Measurements from ENCODE around the gene GH2. TPM values are rescaled to one million over a fixed set of nuclear protein-coding genes. Genes with fewer than 3 reads are reported as not detected.
"Not testable (repeated sequence)": the region's sequence is repeated elsewhere in the genome, so short reads cannot be mapped to it uniquely, and the experiment has no call there.

GH2 gene
- total RNA-seq, 2 experiments from 2014 or later: not detected

DNA sequence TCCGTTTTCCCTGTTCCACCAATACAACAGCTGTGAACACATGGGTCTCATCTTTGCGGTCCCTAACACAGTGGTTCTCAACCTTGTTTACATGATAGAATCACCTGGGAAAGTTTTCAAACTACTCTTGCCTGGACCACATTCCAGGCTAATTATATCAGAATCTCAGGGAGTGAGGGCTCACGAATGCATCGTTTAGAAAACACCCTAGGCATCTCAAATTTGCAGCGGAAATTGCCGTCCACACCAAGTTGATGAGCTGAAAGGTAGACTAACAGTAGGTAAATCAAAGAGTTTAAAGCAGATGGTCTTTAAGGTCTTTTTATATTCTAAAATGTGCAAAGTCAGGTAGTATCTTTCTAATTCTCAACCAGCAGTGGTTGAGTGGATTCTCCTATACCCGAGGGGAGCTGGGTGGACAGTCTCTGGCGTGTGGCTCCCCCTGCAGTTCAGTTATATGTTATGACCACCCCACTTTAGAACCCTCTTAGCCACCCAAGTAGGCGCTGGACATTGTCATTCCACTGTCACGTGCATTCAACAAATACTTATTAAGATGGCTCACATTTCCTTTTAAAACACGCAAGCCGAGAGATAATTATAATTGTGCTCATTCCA is 25.5 kb upstream of the GH2 start:
- H3K9me3 Mint-ChIP-seq (ENCODE audit: low read depth); ATAC-seq; H3K27ac Mint-ChIP-seq; H3K4me1 Mint-ChIP-seq; H3K36me3 Mint-ChIP-seq; H3K4me3 Mint-ChIP-seq; DNase-seq: not testable (repeated sequence)
- H3K27me3 Mint-ChIP-seq: peaks cover 48% of the 10 kb centered on the region
- CTCF ChIA-PET: interaction anchor here (0.5 to 2.0 kb wide), 11 partner anchors 9 to 119 kb away, joined by 3 to 7 read pairs (median 5); partner anchors contain the start of genes GH1 and ICAM2

DNA sequence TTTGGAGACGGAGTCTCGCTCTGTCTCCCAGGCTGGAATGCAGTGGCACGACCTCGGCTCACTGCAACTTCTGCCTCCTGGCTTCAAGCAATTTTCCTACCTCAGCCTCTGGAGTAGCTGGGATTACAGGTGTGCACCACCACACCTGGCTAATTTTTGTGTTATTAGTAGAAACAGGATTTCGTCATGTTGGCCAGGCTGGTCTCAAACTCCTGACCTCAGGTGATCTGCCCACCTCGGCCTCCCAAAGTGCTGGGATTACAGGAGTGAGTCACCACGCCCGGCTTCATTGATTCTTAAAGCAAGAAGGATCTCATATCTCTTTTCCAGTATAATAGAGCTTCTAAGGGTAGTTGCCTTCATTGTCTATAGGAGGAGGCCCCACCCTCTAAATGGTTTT is 23.1 kb upstream of the GH2 start:
- H3K36me3 Mint-ChIP-seq; H3K27ac Mint-ChIP-seq; DNase-seq; H3K4me1 Mint-ChIP-seq; ATAC-seq; H3K4me3 Mint-ChIP-seq; H3K9me3 Mint-ChIP-seq (ENCODE audit: low read depth): not testable (repeated sequence)
- CTCF ChIA-PET: interaction anchor here (0.7 to 5.5 kb wide), 14 partner anchors 8 to 387 kb away, joined by 3 to 28 read pairs (median 6); partner anchors contain the start of genes CD79B and GH1
- peaks cover 45% of the 10 kb centered on the region for H3K27me3 Mint-ChIP-seq

DNA sequence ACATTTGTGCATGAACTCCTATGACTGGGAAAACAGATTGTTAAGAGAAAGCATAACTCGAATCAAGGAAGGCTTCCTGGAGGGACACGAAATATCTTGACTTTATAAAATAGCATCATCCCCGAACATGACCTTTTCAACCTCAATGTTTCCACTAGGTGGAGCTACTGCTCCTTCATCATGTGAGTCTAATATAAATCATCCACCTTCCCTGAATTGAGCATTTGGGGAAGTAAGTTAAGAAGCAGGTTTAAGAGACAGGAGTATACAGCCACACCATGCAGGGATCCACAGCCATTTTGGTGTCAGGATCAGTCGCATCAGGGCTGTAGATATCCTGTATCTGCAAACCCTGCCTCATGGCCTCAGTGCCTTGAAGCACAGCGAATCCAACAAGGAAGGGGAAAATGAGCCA is 22.1 kb upstream of the GH2 start:
- H3K4me1 Mint-ChIP-seq; H3K36me3 Mint-ChIP-seq; H3K4me3 Mint-ChIP-seq; DNase-seq; H3K9me3 Mint-ChIP-seq (ENCODE audit: low read depth); H3K27ac Mint-ChIP-seq: not testable (repeated sequence)
- peak; percentile 75 for ATAC-seq
- H3K27me3 Mint-ChIP-seq: peaks cover 38% of the 10 kb centered on the region
- CTCF ChIA-PET: interaction anchor here (0.7 to 5.5 kb wide), 15 partner anchors 8 to 388 kb away, joined by 3 to 28 read pairs (median 6); partner anchors contain the start of genes CSHL1 and GH1

DNA sequence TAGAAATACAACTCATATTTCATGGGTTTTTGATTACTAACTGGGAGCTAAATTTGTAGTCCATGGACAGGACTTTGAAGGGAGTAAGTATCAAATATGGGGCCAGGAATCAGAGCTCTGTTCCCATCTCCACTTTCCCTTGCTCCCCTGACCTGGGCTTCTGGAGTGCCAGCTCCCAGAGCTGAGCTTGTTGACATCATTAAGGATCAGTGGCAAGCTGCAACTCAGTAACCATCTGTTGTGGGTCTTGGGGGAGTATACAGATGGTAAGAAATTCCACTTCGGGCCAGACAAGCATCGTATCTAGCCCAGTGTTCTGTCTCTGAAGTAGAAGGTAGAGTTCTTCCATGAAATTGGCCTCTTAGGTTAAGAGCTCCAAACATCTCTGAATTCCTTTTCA is 20.2 kb upstream of the GH2 start:
- CTCF ChIA-PET: interaction anchor here (0.8 to 5.5 kb wide), 12 partner anchors 10 to 231 kb away, joined by 3 to 28 read pairs (median 8); partner anchors contain the start of genes CSHL1 and GH1
- not testable (repeated sequence) for H3K9me3 Mint-ChIP-seq (ENCODE audit: low read depth); H3K27ac Mint-ChIP-seq; H3K4me1 Mint-ChIP-seq; DNase-seq; H3K4me3 Mint-ChIP-seq; H3K36me3 Mint-ChIP-seq; ATAC-seq
- peaks cover 24% of the 10 kb centered on the region for H3K27me3 Mint-ChIP-seq

DNA sequence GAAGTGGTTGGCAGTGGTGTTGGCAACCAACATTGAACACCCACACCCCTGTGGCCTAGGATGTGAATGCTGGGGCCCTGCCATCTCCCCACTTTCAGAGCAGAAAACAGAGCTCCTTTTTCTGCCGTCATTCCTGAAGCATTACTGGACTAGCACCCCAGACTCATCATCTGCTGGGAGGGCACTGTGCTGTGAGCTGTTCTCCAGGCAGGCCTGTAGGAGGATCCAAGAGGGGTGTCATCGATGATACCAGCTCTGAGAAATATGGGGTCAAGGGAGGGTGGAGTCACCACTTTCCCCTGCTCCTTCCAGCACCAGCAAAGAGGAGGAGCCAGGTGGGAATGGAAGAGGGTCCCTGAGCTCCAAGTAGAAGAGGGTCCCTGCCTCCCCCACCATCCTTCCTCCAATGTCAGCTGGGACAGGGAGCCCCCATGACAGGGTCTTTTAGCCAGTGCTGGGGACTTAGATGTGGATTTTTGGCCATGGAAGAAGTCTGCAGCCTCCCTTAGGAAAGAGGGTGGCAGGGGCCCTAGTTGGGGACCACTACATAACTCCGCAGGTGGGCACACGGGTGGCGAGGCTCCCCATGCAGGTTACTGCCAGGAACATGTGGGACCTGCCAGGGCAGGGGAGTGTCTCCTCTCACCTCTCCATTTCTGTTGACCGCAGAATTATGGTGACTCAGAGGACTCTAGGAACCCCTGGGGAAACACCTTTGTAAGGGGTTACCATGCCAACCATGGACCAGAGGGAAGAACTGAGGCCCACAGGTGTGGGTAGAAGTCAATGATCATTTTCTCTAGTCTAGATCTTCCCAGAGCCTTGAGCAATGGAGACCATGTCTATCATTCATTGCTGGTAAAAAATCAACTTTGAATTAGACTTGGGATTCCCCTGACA is 17.4 kb upstream of the GH2 start:
- ATAC-seq (peak; percentile 54), DNase-seq (peak; percentile 57)
- CTCF ChIA-PET: interaction anchor here (1.3 to 2.0 kb wide), 4 partner anchors 8 to 20 kb away, joined by 3 to 6 read pairs (median 4); partner anchors contain the start of gene GH2
- H3K27me3 Mint-ChIP-seq: peaks cover 15% of the 10 kb centered on the region
- not testable (repeated sequence) for H3K4me3 Mint-ChIP-seq; H3K9me3 Mint-ChIP-seq (ENCODE audit: low read depth); H3K36me3 Mint-ChIP-seq; H3K27ac Mint-ChIP-seq; H3K4me1 Mint-ChIP-seq

DNA sequence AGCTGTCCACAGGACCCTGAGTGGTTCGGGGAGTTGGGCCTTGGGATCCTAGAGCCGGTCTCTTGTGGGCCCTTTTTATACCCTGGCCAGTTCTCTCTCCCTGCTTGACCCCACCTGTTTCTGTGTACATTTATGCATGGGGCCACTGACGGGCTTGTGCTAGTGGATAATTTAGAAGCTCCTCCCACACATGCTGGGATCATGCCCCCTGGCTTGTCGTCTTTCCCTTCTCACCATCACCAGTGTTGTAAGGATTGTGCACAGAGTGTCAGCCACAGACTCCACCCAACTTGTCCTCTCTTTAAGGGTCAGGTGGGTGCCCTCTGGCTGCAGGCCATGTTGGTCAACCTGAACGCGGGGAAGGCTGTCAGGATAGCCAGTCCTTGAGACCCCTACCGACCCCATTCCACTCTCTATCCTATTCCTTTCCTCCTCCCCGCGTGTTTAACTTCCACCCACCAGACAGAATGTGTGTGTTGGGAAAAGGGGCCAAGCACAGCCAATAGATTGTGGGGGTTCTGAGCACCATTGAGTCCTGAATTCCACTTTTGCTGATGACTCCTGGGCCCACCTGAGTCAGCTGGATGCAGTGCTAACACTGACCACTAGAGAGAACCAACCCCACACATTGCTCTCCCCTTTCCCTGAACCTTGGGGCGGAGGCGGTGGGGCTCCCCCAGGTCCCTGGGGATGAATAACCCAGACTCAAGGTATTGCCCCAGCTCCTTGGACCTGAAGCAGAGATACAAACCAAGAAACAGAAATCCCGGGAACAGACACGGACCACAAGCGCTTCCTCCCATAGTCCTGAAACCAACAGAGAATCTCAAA is 15.0 kb upstream of the GH2 start, which contains the start of gene CSH1:
Gene CSH1, minus strand, starts transcription at position 51 of the 831 bp plus-strand sequence. CDS start 63 bp downstream, outside the sequence.
- not testable (repeated sequence) for ATAC-seq; H3K36me3 Mint-ChIP-seq; H3K9me3 Mint-ChIP-seq (ENCODE audit: low read depth); DNase-seq; H3K4me3 Mint-ChIP-seq; H3K4me1 Mint-ChIP-seq; H3K27ac Mint-ChIP-seq
- CTCF ChIA-PET: interaction anchor here (1.0 to 1.6 kb wide), 2 partner anchors 8 to 83 kb away, joined by 3 to 4 read pairs; no protein-coding TSS in a partner anchor
- peaks cover 21% of the 10 kb centered on the region for H3K27me3 Mint-ChIP-seq

DNA sequence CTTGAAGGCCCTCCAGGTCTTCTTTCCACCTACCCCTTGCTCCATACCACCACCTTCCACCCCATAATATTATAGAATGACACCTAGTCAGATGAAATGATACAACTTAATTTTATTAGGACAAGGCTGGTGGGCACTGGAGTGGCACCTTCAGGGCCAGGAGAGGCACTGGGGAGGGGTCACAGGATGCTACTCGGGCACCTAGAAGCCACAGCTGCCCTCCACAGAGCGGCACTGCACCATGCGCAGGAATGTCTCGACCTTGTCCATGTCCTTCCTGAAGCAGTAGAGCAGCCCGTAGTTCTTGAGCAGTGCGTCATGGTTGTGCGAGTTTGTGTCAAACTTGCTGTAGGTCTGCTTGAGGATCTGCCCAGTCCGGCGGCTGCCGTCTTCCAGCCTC is 13.1 kb upstream of the GH2 start:
- ATAC-seq; H3K9me3 Mint-ChIP-seq (ENCODE audit: low read depth); H3K4me3 Mint-ChIP-seq; H3K36me3 Mint-ChIP-seq; H3K27ac Mint-ChIP-seq; H3K4me1 Mint-ChIP-seq; CTCF ChIA-PET; DNase-seq: not testable (repeated sequence)
- peaks cover 22% of the 10 kb centered on the region for H3K27me3 Mint-ChIP-seq

DNA sequence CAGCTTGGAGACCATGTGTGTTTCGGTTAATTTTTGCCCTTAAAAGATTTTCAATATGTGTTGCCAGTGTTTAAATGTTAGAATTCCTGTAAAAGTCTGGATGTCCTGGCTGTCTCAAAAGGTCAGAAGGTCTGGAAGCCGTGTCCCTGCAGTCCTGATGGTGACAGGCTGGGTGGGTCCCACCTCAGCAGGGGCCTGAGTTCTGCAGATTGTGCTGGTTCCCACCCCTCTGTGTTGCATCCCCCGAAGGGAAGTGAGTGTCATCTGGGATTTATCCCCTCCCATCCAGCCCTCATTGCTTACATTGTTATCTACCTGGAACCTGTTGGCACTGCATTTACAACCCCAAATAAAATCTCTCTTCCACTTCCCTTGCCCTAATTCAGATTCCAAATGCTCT is 12.3 kb upstream of the GH2 start:
- not testable (repeated sequence) for H3K27ac Mint-ChIP-seq; H3K4me3 Mint-ChIP-seq; H3K9me3 Mint-ChIP-seq (ENCODE audit: low read depth); H3K4me1 Mint-ChIP-seq; ATAC-seq; DNase-seq; H3K36me3 Mint-ChIP-seq
- CTCF ChIA-PET: interaction anchor here (1.2 kb wide), 1 partner anchor 97 kb away, joined by 3 read pairs; no protein-coding TSS in a partner anchor
- H3K27me3 Mint-ChIP-seq: peaks cover 24% of the 10 kb centered on the region

DNA sequence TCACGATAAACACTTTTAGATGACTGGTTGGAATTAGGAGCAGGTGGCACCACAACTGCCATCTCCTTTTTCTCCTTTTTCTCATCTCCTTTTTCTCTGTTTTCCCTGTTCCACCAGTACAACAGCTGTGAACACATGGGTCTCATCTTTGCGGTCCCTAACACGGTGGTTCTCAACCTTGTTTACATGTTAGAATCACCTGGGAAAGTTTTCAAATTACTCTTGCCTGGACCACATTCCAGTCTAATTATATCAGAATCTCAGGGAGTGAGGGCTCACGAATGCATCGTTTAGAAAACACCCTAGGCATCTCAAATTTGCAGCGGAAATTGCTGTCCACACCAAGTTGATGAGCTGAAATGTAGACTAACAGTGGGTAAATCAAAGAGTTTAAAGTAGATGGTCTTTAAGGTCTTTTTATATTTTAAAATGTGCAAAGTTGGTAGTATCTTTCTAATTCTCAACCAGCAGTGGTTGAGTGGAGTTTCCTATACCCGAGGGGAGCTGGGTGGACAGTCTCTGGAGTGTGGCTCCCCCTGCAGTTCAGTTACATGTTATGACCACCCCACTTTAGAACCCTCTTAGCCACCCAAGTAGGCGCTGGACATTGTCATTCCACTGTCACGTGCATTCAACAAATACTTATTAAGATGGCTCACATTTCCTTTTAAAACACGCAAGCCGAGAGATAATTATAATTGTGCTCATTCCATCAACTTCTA is 10.7 kb upstream of the GH2 start:
- ATAC-seq; H3K27ac Mint-ChIP-seq; H3K36me3 Mint-ChIP-seq; H3K9me3 Mint-ChIP-seq (ENCODE audit: low read depth); H3K4me1 Mint-ChIP-seq; H3K4me3 Mint-ChIP-seq; DNase-seq: not testable (repeated sequence)
- H3K27me3 Mint-ChIP-seq: peaks cover 26% of the 10 kb centered on the region
- CTCF ChIA-PET: interaction anchor here (0.8 to 1.6 kb wide), 3 partner anchors 15 to 241 kb away, joined by 3 to 4 read pairs (median 3); no protein-coding TSS in a partner anchor

DNA sequence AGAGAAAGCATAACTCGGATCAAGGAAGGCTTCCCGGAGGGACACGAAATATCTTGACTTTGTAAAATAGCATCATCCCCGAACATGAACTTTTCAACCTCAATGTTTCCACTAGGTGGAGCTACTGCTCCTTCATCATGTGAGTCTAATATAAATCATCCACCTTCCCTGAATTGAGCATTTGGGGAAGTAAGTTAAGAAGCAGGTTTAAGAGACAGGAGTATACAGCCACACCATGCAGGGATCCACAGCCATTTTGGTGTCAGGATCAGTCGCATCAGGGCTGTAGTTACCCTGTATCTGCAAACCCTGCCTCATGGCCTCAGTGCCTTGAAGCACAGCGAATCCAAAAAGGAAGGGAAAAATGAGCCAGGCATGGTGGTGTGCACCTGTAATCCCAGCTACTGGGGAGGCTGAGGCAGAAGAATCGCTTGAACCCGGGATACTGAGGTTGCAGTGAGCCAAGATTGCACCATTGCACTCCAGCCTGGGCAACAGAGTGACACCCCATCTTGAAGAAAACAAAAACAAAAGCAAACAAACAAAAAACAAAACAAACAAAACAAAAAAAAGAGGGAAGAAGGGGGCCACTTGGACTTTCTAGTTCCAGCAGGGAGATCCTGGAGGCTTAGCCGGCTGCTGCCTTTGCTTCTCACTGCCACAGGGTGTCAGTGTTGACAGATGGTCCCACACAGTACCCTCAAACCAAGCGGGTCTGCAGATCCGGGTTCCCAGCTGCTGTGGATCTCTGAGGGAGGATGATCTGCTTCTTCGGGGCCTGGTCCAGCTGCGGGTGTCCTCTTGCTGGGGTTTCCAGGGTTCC is 7.5 kb upstream of the GH2 start:
- CTCF ChIA-PET: interaction anchor here (0.8 to 2.6 kb wide), 20 partner anchors 9 to 402 kb away, joined by 3 to 16 read pairs (median 4); partner anchors contain the start of genes CSHL1 and ICAM2
- ATAC-seq: peak; percentile 79
- not testable (repeated sequence) for H3K27ac Mint-ChIP-seq; H3K36me3 Mint-ChIP-seq; H3K9me3 Mint-ChIP-seq (ENCODE audit: low read depth); DNase-seq; H3K4me1 Mint-ChIP-seq
- Mint-ChIP-seq H3K27me3 (peaks cover 31% of the 10 kb centered on the region), H3K4me3 (peak overlapping the region; percentile 20)

DNA sequence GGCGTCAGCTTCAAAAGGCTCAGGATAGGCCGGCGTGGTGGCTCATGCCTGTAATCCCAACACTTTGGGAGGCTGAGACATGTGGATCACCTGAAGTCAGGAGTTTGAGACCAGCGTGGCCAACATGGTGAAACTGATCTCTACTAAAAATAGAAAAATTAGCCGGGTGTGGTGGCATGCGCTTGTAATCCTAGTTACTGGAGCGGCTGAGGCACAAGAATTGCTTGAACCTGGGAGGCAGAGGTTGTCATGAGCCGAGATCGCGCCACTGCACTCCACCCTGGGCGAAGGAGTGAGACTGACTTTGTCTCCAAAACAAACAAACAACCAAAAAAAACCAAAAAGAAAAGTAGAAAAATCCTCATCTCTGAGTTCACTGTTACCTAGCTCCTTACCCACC is 3.4 kb upstream of the GH2 start:
- H3K36me3 Mint-ChIP-seq; H3K9me3 Mint-ChIP-seq (ENCODE audit: low read depth); ATAC-seq; DNase-seq; H3K27ac Mint-ChIP-seq; H3K4me3 Mint-ChIP-seq: not testable (repeated sequence)
- Mint-ChIP-seq H3K27me3 (peaks cover 15% of the 10 kb centered on the region), H3K4me1 (peaks cover 16% of the 10 kb centered on the region)
- CTCF ChIA-PET: interaction anchor here (1.0 kb wide), 1 partner anchor 35 kb away, joined by 4 read pairs; no protein-coding TSS in a partner anchor

Measured in activated CD8-positive, alpha-beta memory T cell treated with anti-CD3 and anti-CD28 coated beads, Interleukin-2, amount 10 ng/mL, durations not matched to agents 7 days and 5 days (primary cell).